Glomerular visceral epithelial cell (primary cell): ENCODE measurements around the gene ADAMTS2.
A peak's percentile ranks its signal among the peaks of the same experiment; 100 is the strongest.

ENCODE experiments used
- DNase-seq: peaks from one replicate; pipeline ENCODE4 v3.0.0-alpha.2; 2016; ENCODE audit errors: extremely low spot score

ADAMTS2 gene

GRCh38 chr5:179278546-179278945 lies 66.7 kb downstream of the ADAMTS2 start:
- DNase-seq = no peak

DNA sequence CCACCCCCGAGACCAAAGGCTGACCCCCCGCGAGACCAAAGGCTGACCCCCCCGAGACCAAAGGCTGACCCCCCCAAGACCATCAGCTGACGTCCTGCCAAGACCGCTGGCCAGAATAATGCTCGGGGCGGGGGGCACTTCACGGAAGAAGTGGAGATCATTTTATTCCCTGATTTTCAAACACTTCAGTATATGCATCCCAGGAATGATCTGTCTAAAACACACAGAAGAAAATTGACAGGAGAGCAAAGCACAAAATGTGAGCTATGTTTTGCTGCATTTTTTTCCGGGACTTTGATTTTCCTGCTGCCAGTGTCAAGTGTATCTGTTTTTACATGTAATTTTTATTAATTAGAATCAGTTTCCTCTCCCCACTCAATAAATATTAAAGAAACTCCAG lies 67.1 kb downstream of the ADAMTS2 start:
- DNase-seq = no peak

DNA sequence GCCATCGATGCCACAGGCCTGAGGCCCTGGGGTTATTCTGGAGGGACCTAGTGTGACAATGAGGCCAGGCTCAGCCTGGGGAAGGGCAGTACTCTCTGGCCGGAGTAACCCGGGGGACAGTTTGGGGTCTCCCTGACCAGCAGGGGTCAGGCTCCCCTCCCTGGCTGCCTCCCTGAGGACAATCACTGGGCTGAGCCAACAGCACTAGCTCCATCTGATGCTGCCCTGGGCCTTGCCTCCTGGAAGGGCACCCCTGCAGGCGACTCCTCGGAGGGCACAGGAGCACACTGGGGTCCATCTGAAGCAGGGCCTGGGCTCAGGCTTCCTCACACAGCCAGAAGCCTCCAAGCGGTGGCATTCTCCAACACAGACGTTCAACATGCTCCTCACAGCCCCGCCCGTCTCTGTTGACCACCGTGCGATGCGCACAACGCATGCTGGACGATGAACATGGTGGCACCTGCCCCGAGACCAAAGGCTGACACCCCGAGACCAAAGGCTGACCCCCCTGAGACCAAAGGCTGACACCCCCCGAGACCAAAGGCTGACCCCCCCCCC lies 68.3 kb downstream of the ADAMTS2 start:
- no peak for DNase-seq

DNA sequence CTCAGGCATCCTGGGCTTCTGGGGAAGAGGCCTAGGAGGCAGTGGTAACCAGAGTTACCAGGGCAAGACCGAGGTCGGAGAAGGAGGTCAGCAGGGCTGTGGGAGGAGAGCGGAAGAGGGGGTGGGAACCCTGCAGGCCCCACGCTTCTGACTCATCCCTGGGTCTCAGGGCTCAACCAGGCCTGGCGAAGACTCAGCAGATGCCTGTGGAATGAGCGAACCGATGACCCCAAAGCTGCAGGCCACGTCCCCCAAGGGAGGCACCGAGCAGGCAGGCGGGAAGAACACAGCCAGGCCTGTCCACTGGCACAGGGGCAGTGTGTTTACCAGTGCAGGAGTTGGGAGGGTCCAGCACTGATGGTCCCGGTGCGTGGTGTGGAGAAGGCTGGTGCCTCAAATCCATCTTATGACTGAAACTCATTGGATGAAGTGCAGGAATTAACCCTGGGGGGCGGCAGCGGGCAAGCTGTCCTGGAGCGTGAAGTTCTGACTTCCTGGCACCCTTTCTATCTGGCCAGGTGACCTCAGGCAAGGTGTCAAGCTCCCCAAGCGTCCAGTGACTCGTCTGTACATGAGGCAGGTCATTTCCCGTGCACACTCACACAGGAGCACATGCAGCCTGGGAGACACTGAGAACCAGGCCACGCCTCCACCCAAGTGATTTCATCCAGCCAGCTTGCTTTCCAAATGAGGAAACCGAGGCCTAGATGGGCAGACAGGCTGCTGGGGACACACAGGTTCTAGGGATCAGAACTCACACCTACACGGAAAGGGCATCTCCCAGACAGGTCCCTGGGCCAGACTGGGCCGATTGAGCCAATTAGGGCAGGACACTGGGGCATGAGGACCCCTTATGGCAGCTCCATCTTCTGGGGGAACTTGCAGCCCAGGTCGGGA lies 69.1 kb downstream of the ADAMTS2 start:
- DNase-seq = peak; percentile 33

GRCh38 chr5:179275381-179275878 lies 69.8 kb downstream of the ADAMTS2 start:
- no peak for DNase-seq

GRCh38 chr5:179274321-179275315 lies 70.6 kb downstream of the ADAMTS2 start:
- DNase-seq = no peak

DNA sequence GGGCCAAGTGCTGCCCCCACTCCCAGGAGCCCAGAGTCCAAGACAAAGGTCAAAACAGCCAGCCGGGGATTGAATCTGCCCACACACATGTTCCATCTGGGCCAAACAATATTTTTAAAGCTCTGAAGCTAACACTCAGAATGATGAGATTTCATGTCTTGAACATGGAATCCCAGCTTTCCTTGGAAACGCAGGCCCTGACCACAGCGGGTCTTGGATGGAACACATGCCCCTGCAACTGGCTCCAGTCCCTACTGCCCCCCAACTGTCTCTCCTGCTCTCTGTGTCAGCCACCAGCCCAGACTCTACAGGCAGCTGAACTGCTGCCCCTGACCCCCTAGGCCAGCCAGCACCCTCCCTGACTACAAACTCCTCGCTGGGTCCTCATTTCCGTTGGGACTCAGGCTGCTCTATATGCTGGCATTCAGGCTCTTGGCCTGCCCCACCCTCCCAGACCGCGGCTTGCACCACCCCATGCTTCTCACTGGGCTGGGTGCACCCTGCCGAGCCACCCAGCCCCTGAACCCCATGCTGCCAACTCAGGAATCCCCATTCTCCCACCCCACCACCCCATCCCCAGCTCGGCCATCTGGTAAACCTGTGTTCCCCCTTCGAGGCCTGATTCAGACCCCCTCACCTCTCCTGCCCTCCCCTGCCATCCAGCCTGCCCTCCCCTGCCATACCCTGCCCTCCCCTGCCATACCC lies 71.7 kb downstream of the ADAMTS2 start:
- no peak for DNase-seq

DNA sequence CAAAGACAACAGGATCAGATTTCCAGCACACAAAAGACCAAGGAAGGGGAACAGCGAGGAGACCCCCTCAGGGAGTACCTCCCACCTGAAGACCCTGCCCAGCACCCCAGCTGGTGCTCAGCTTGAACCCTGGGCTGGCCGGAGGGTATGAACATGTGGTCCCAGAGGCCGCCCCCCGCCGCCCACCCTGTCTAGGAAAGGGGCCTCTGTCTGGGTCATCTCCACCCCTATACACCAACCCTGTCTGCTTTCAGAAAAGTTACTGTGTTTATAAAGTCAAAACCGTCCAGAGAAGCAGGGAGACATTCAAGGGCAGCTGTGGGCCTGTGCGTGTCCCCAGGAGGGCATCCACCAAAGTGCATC lies 72.2 kb downstream of the ADAMTS2 start:
- DNase-seq = no peak

- DNase-seq = no peak
Measured at GRCh38 chr5:179272326-179273072, 72.8 kb downstream of the ADAMTS2 start.

DNA sequence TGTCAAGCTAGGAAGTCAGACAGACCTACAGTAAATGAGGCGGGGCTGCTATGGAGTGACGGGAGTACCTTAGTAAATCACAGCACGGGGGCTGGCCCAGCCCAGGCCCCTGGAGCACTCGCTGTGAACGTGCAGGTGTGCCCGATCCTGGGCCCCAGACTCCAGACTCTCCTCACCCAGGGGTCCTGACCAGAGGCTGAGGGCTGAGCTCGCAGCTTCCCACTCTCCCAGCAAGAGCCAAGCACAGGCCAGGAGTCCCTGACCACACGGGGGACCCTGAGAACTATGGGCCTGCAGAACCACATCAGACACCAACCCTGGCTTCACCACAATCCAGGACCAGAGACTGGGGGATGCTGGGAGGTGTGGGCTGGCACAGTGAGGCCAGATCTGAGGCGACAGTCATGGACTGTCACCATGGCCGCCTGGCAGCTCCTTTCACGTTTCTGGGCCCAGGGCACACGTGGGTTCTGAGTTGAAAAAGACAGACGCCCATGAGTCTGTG lies 73.4 kb downstream of the ADAMTS2 start:
- DNase-seq = no peak

GRCh38 chr5:179271428-179271734 lies 73.9 kb downstream of the ADAMTS2 start:
- DNase-seq = no peak

- no peak for DNase-seq
Measured at GRCh38 chr5:179270581-179271427, 74.5 kb downstream of the ADAMTS2 start.

DNA sequence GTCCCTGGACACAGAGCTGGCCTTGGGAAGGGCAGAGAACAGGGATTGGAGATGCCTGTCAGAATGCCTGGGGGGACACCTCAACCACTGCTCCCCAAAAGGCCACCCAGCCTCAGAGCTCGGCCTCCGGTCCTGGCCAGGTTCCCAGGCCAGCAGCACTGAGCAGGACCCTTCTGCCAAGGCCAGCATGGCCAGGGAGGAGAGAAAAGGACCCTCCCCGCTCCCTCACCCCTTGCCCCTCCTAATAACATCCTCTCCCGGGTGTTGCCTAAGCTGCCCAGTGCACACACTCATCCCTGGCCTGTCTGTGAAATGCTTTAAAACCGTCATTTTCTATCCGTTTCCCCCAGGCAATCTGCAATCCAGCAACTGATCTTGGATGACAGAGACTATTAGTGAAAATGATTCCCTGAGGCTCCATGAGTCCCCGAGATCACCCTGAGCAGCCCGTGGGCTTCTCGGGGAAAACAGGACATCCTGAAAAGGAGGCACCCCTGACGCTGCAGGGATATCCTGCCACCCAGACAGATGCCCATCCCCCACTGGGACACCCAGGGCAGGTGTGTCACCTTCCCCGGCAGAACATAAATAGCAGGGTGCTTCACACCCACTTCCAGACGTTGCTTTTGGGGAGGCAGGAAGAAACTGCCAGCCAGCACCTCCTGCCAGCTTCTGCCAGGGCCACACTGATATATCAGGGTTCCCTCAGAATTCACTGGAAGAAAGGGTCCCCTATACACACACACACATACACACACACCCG lies 75.3 kb downstream of the ADAMTS2 start:
- no peak for DNase-seq

DNA sequence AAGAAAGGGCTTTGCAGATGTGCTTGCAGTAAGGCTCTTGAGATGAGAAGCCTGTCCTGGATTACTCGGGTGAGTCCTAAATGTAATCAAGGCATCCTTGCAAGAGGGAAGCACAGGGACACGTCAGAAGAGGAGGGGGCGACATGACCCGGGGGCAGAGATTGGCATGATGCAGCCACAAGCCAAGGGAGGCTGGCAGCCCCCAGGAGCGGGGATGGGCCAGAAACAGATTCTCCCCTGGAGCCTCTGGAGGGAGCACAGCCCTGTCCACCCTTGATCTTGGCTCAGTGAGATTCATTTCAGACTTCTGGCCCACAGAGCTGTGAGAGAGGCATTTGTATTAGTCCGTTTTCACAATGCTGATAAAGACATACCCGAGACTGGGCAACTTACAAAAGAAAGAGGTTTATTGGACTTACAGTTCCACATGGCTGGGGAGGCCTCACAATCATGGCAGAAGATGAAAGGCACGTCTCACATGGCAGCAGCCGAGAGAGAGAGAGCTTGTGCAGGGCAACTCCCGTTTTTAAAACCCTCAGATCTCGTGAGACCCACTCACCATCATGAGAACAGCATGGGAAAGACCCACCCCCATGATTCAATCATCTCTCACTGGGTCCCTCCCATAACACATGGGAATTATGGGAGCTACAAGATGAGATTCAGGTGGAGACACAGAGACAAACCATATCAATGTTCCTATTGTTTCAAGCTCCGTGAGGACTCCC lies 76.1 kb downstream of the ADAMTS2 start:
- DNase-seq = no peak

GRCh38 chr5:179268399-179268952 lies 76.8 kb downstream of the ADAMTS2 start:
- no peak for DNase-seq

GRCh38 chr5:179267671-179268083 lies 77.6 kb downstream of the ADAMTS2 start:
- no peak for DNase-seq

- no peak for DNase-seq
Measured at GRCh38 chr5:179267071-179267670, 78.1 kb downstream of the ADAMTS2 start.
